HG03342 (cell line): ENCODE data around the gene KRT74.

Experiments
- ATAC-seq: cut with Tn5 transposase; IDR thresholded peaks from one replicate; pipeline ENCODE4 v1.9.1; 2021; ENCODE audit warnings: mild to moderate bottlenecking, moderate library complexity; ENCODE audit not compliant: unreplicated experiment

Gene KRT74

GRCh38 chr12:52522346-52523011 lies 51.2 kb downstream of the KRT74 start:
- no peak for ATAC-seq

DNA sequence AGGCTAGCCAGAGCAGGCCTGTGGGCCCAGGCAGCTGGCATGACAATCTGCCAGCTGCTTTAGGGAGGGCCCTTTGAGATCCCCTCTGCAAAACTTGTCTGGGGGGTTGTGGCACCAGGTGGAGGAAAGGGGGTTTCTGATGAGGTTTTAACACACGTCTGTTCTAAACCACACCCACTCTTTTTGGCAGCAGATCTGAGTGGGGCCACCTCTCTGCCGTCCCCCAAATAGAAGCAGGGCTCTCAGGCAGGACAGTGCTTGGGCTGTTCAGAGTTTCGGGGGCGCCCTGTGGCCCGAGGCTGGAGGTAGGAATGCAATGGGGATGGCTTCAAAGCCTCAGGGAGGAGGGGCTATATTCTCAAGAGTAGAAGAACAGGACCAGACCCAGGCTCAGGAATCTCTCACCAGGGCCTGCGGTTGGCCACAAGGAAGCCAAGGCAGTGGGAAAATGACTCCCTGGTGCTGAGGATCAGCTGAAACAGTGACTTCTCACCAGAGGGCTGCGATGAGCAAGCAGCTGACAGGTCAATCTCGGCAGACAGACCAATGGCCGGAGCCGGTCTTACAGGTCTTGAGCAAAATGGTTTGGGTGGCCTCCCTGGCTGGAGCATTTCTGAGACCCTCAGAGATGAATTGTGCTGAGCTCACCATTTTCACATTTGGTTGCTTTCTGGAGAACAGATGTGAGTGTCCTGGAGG lies 51.9 kb downstream of the KRT74 start:
- ATAC-seq = no peak

DNA sequence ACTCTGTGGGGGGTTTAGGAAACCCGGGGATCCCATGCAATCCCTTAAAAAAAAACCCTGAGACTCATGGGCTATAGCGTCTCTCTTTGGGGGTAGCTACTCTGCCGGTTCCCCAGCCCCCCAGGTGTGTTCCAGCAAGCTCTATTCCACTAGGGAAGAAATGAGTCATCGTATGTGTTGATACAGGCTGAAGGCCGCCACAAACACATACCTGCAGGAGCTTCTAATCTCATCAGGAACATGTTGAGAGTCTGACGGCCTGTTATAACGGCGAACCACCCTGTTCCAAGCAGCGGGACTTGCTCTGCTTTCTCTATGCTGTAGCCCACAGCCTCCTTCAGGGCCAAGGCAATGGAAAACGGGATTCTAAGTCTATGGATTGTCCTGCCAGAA lies 52.5 kb downstream of the KRT74 start:
- no peak for ATAC-seq

DNA sequence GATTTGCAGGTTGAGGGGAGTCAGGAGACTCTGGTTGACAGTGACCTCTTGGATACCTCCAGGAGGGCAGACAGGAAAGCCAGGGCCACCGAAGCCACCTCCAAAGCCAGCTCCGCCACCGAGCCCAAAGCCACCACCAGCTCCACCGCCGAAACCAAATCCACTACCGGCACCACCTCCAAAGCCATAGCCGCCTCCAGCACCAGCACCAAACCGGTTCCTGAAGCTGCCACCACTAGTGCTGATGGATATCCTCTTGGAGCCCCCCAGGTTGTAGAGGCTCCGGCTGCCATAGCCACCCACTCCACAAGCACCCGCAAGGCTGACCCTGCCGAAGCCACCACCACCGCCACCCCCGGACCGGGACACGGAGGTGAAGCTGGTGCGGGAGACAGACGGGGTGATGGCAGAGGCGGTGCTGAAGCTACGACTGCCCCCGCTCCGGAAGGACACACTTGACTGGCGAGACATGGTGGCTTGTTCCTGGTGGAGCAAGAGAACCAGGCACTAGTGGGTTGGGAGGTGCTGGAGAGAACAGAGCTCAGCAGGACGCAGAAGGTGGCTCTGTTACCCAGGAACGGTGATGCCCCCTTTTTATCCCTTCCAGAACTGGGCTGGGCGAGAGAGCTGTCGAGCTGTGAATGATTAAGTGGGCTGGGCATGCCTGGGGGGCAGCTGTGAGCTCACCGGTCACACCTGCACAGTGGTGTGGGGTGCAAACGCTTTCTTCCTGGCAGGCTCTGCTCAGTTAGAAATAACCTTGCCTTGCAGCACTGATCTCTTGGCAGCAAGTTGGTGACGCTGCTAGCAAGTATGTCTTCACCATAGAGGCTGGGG lies 53.6 kb downstream of the KRT74 start, which contains the start of gene KRT5:
KRT5 (minus strand) TSS at position 569 of the 837 bp plus-strand sequence; CDS start at position 471, 98 bp downstream.
- no peak for ATAC-seq

- no peak for ATAC-seq
Measured at GRCh38 chr12:52519387-52519703, 54.3 kb downstream of the KRT74 start.

GRCh38 chr12:52518574-52519386 lies 54.9 kb downstream of the KRT74 start:
- ATAC-seq = no peak

GRCh38 chr12:52517888-52518287 lies 55.8 kb downstream of the KRT74 start:
- no peak for ATAC-seq

DNA sequence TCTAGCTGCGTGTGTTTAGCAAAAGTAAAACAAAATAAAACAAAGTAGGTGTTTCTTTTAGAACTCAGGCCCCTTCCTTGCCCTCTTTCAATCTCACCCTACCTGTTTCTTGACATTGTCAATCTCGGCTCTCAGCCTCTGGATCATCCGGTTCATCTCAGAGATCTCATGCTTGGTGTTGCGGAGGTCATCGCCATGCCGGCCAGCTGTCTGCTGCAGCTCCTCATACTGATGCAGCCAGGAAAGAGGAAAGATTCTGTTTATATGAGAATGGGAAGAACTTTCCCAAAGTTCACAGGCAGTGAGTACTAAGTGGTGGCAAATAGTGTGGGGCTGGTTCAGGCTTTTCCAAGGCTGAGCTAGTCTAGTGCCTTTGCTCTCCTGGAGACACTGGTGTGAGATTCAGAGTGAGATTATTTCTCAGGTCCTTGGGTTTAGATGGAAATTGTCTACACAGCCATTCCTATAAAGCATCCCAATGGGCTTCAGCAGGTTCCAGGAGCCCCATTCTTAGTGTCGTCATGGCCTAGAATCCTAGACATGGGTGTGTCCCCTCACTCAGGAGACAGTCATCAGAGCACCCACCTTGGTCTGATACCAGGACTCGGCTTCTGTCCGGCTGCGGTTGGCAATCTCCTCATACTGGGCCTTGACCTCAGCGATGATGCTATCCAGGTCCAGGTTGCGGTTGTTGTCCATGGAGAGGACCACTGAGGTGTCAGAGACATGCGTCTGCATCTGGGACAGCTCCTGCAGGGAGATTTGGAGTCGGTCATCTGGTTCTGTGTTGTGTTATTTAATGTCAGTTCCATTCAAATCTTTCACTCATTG lies 56.4 kb downstream of the KRT74 start:
- no peak for ATAC-seq

GRCh38 chr12:52515927-52516831 lies 57.5 kb downstream of the KRT74 start:
- no peak for ATAC-seq
